Panc1 (cell line): ENCODE results near the gene DKK2.

Source experiments
- CTCF ChIP-seq: fragments of 450-650 bp; IDR thresholded peaks from 2 replicates; pipeline ENCODE4 v1.5.1; 2017; ENCODE audit warnings: mild to moderate bottlenecking
- POLR2AphosphoS5 ChIP-seq: IDR thresholded peaks from 2 replicates; pipeline ENCODE4 v1.6.1; 2012; ENCODE audit warnings: mild to moderate bottlenecking, low read depth, low read length, moderate library complexity

DNA sequence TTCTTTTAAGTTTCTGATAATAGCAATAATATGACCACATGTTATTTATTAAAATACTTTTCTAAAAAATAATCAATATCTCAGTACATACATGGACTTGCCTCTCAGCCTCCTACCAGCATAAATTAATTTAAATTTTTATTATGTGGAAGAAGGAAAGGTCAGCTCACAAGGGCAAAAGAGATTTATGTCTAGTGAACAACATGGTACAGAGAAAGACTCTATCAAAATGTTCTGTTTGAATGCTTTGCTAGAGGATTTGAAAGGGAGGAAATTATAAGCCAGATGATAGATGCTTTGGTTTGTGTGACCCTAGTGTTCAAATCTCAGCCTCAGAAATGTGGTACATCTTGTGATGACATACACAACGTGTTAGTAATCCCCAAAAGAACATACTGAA lies 94.3 kb downstream of the DKK2 start:
- no peak for TF ChIP-seq CTCF
- TF ChIP-seq POLR2AphosphoS5, result no peak
